Astrocyte (in vitro differentiated cells and primary cell): ENCODE measurements around the gene ATP2B2. TPM values are rescaled to one million over a fixed set of nuclear protein-coding genes. Genes with fewer than 3 reads are reported as not detected.

ENCODE experiments used
- DNase-seq: peaks from one replicate; pipeline ENCODE4 v3.0.0-alpha.2; 2010; ENCODE audit warnings: low read depth
- FAIRE-seq: peaks from 2 replicates; lab custom pipeline; 2011; peaks lifted over from hg19 to GRCh38; lab: Jason Lieb, UNC
- H2AFZ ChIP-seq: 2 replicates; pipeline ENCODE4 v1.6.0; 2012; ENCODE audit warnings: low read depth, low read length, inconsistent platforms
- H3K27ac ChIP-seq: 2 replicates; pipeline ENCODE4 v1.5.1; 2011; ENCODE audit warnings: low read depth, low read length, inconsistent platforms
- H3K27me3 ChIP-seq: 2 replicates; pipeline ENCODE4 v1.6.0; 2011; ENCODE audit warnings: low read length, inconsistent platforms; ENCODE audit not compliant: insufficient read depth
- H3K36me3 ChIP-seq: 2 replicates; pipeline ENCODE4 v1.5.1; 2011; ENCODE audit warnings: low read length, inconsistent platforms; ENCODE audit not compliant: insufficient read depth
- H3K4me1 ChIP-seq: 2 replicates; pipeline ENCODE4 v1.5.1; 2011; ENCODE audit warnings: low read length, inconsistent platforms; ENCODE audit not compliant: insufficient read depth
- H3K4me2 ChIP-seq: 2 replicates; pipeline ENCODE4 v1.6.0; 2012; ENCODE audit warnings: low read length, inconsistent platforms
- H3K4me3 ChIP-seq: 2 replicates; pipeline ENCODE4 v1.5.1; 2011; ENCODE audit warnings: low read depth, mild to moderate bottlenecking, low read length, inconsistent platforms; ENCODE audit not compliant: insufficient read depth
- H3K79me2 ChIP-seq: 2 replicates; pipeline ENCODE4 v1.6.0; 2012; ENCODE audit warnings: mild to moderate bottlenecking, low read length, inconsistent platforms; ENCODE audit not compliant: insufficient read depth
- H3K9ac ChIP-seq: 2 replicates; pipeline ENCODE4 v1.6.0; 2012; ENCODE audit warnings: mild to moderate bottlenecking, low read length, inconsistent platforms
- H3K9me3 ChIP-seq: 2 replicates; pipeline ENCODE4 v1.5.1; 2012; ENCODE audit warnings: low read depth, mild to moderate bottlenecking, low read length, inconsistent platforms; ENCODE audit not compliant: insufficient read depth
- H4K20me1 ChIP-seq: 2 replicates; pipeline ENCODE4 v1.6.0; 2012; ENCODE audit warnings: low read length, inconsistent platforms; ENCODE audit not compliant: insufficient read depth
- H3K27ac Mint-ChIP-seq: one replicate; pipeline ENCODE4 v1.8.0; 2021; ENCODE audit warnings: mild to moderate bottlenecking, mixed read lengths; ENCODE audit not compliant: unreplicated experiment
- H3K27me3 Mint-ChIP-seq: one replicate; pipeline ENCODE4 v1.8.0; 2021; ENCODE audit warnings: low read depth, mixed read lengths; ENCODE audit not compliant: unreplicated experiment
- H3K36me3 Mint-ChIP-seq: one replicate; pipeline ENCODE4 v1.8.0; 2021; ENCODE audit warnings: low read depth, mixed read lengths; ENCODE audit not compliant: unreplicated experiment
- H3K4me1 Mint-ChIP-seq: one replicate; pipeline ENCODE4 v1.8.0; 2021; ENCODE audit warnings: low read depth, mixed read lengths; ENCODE audit not compliant: unreplicated experiment
- H3K4me3 Mint-ChIP-seq: one replicate; pipeline ENCODE4 v1.8.0; 2021; ENCODE audit warnings: mild to moderate bottlenecking, moderate library complexity, mixed read lengths; ENCODE audit not compliant: unreplicated experiment
- H3K9me3 Mint-ChIP-seq: one replicate; pipeline ENCODE4 v1.8.0; 2021; ENCODE audit warnings: mild to moderate bottlenecking, mixed read lengths; ENCODE audit not compliant: unreplicated experiment
- EZH2 ChIP-seq: IDR thresholded peaks from 2 replicates; pipeline ENCODE4 v1.6.1; 2012; ENCODE audit warnings: mild to moderate bottlenecking, low read length, inconsistent platforms; ENCODE audit not compliant: insufficient read depth
- total RNA-seq: library from RNA; stranded (reverse); gene quantifications from 2 replicates; pipeline ENCODE4 v1.2.1, GENCODE V29; 2021
- TF ChIP-seq, protein P1 (sequence below): IDR thresholded peaks from 2 replicates; pipeline ENCODE4 v1.5.1; 2011; ENCODE audit warnings: low read depth, mild to moderate bottlenecking, inconsistent platforms, low read length, moderate library complexity; ENCODE audit not compliant: insufficient read depth

ATP2B2 gene
- total RNA-seq, 1 donor from 2014 or later, result 0.05 TPM

DNA sequence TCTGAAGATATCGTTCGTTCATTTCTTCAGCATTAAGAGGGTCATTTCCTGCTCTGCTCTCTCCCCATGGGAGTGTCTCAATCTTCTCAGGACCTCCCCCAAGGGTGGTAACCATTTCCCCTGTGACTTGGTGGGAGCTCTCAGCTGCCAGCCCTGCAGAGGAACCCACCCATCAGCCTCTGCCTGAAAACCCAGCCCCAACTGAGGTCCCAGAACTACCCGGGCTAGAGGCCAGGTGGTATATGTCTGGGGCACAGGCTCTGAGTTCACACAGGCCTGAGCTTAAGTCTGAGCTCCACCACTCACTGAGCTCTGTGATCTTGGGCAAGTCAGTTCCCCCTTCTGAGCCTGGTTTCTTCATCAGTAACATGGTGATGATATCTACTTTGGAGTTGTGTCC, 10.0 kb upstream of the ATP2B2 start:
- FAIRE-seq, result no peak
- peaks cover 11% of the 10 kb centered on the region for H3K27me3 Mint-ChIP-seq
- no peak overlapping the region for H3K4me3 ChIP-seq

DNA sequence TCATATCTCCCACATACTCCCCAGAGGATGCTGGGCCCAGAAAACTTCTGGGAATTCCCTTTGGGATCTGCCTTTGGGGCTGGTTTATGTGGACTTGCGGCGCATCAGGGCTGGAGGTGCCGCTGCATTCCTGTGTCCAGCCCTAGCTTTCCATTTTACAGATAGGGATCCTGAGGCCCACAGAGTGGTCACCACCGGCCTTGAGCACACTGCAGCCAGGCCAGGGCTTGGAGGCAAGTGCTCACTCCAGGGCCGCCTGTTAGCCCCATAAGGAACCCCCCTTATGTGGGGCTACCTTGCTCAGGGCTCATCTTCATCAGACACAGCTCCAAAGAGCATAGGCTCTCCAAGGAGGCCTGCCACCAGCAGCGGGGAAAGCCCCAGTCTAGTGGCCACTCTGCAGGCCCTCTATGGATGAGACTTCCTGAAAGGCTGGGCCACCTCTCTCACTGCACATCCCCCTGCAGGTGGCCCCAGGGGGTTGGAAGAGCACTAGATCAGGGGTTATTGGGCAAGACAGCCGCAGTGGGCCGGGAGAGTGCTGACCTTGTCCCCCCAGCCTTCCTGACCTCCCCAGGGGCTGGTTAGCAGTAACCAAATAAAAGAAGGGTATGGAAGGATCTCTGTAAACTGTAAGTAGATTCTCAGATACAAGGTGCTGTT, 9.2 kb upstream of the ATP2B2 start:
- no peaks in the 10 kb centered on the region for H3K9me3 ChIP-seq
- Mint-ChIP-seq H3K27ac (no peak overlapping the region), H3K4me3 (no peak overlapping the region), H3K4me1 (peaks cover 28% of the 10 kb centered on the region), H3K36me3 (no peaks in the 10 kb centered on the region), H3K27me3 (peaks cover 12% of the 10 kb centered on the region), H3K9me3 (peaks cover 4% of the 10 kb centered on the region)
- no peak overlapping the region for H3K4me2 ChIP-seq
- H3K4me3 ChIP-seq, result no peak overlapping the region
- H4K20me1 ChIP-seq, result no peaks in the 10 kb centered on the region
- H2AFZ ChIP-seq, result no peak overlapping the region
- no peaks in the 10 kb centered on the region for H3K27me3 ChIP-seq
- FAIRE-seq (no peak), DNase-seq (no peak)
- H3K9ac ChIP-seq, result no peak overlapping the region
- no peaks in the 10 kb centered on the region for H3K79me2 ChIP-seq
- TF ChIP-seq EZH2, result no peak
- TF ChIP-seq, protein P1, sequence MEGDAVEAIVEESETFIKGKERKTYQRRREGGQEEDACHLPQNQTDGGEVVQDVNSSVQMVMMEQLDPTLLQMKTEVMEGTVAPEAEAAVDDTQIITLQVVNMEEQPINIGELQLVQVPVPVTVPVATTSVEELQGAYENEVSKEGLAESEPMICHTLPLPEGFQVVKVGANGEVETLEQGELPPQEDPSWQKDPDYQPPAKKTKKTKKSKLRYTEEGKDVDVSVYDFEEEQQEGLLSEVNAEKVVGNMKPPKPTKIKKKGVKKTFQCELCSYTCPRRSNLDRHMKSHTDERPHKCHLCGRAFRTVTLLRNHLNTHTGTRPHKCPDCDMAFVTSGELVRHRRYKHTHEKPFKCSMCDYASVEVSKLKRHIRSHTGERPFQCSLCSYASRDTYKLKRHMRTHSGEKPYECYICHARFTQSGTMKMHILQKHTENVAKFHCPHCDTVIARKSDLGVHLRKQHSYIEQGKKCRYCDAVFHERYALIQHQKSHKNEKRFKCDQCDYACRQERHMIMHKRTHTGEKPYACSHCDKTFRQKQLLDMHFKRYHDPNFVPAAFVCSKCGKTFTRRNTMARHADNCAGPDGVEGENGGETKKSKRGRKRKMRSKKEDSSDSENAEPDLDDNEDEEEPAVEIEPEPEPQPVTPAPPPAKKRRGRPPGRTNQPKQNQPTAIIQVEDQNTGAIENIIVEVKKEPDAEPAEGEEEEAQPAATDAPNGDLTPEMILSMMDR, result no peak
- no peaks in the 10 kb centered on the region for H3K36me3 ChIP-seq
- H3K27ac ChIP-seq, result no peak overlapping the region
- H3K4me1 ChIP-seq, result peaks cover 39% of the 10 kb centered on the region

More for the DNA sequence above, 10.0 kb upstream of the ATP2B2 start:
- H3K27ac ChIP-seq, result no peak overlapping the region
- no peaks in the 10 kb centered on the region for H4K20me1 ChIP-seq
- H2AFZ ChIP-seq, result no peak overlapping the region
- no peak overlapping the region for H3K4me3 Mint-ChIP-seq
- no peaks in the 10 kb centered on the region for H3K79me2 ChIP-seq
- peaks cover 28% of the 10 kb centered on the region for H3K4me1 Mint-ChIP-seq
- no peak for DNase-seq
- no peaks in the 10 kb centered on the region for H3K27me3 ChIP-seq
- H3K36me3 ChIP-seq, result no peaks in the 10 kb centered on the region
- H3K9ac ChIP-seq, result no peak overlapping the region
- peaks cover 4% of the 10 kb centered on the region for H3K9me3 Mint-ChIP-seq
- H3K27ac Mint-ChIP-seq, result no peak overlapping the region
- no peak overlapping the region for H3K4me2 ChIP-seq
- no peaks in the 10 kb centered on the region for H3K9me3 ChIP-seq
- H3K4me1 ChIP-seq, result peaks cover 41% of the 10 kb centered on the region
- H3K36me3 Mint-ChIP-seq, result no peaks in the 10 kb centered on the region
- TF ChIP-seq, protein P1, result no peak
- no peak for TF ChIP-seq EZH2

DNA sequence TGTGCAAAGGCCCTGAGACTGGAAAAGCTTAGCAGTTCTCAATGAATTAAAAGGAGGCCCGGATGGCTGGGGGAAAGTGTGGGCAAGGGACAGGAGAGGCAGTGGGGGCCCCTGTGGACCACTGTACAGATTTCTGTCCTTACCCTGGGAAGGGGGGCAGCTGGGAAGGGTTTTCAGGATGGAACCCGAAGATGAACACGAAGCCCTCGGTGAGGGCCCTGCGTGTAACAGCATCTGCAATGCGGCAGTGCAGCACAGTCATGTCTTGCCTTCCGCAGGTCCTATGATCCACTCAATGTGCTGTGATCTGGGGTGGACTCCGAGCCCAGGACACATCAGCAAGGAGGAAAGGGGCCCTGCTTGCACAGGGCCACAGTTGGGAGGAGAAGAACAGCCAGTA, 7.9 kb upstream of the ATP2B2 start:
- DNase-seq (no peak), FAIRE-seq (no peak)
- Histone ChIP-seq H4K20me1 (no peaks in the 10 kb centered on the region), H3K27me3 (no peaks in the 10 kb centered on the region), H3K9me3 (no peaks in the 10 kb centered on the region), H3K4me1 (peaks cover 27% of the 10 kb centered on the region), H3K9ac (no peak overlapping the region), H3K4me2 (no peak overlapping the region), H3K4me3 (no peak overlapping the region), H2AFZ (no peak overlapping the region), H3K79me2 (no peaks in the 10 kb centered on the region), H3K27ac (no peak overlapping the region), H3K36me3 (no peaks in the 10 kb centered on the region)
- H3K36me3 Mint-ChIP-seq, result no peaks in the 10 kb centered on the region
- H3K27me3 Mint-ChIP-seq, result peaks cover 23% of the 10 kb centered on the region
- no peak for TF ChIP-seq EZH2
- TF ChIP-seq, protein P1, result no peak
- no peak overlapping the region for H3K4me3 Mint-ChIP-seq
- H3K4me1 Mint-ChIP-seq, result peaks cover 20% of the 10 kb centered on the region
- H3K9me3 Mint-ChIP-seq, result peaks cover 9% of the 10 kb centered on the region
- no peak overlapping the region for H3K27ac Mint-ChIP-seq
